Measurements from ENCODE around the gene MLLT3. TPM values are rescaled to one million over a fixed set of nuclear protein-coding genes. Genes with fewer than 3 reads are reported as not detected.

MLLT3 gene
- total RNA-seq, 1 donor from 2014 or later, result 8.8 TPM

- Histone ChIP-seq H3K27me3 (no peaks in the 10 kb centered on the region), H3K4me3 (no peak overlapping the region), H3K9me3 (no peaks in the 10 kb centered on the region), H3K36me3 (peaks cover 0 to 3% of the 10 kb centered on the region in 2 donors), H3K4me1 (peaks cover 10% of the 10 kb centered on the region), H3K27ac (no peak overlapping the region)
- no peak for DNase-seq (ENCODE audit: extremely low spot score in 2 of 2)
- TF ChIP-seq CTCF (IDR thresholded peaks at IDR 0.05) (no peak), POLR2AphosphoS5 (IDR thresholded peaks at IDR 0.05; ENCODE audit: insufficient read depth in 1 of 2, low read depth in 1 of 2) (no peak), POLR2A (IDR thresholded peaks at IDR 0.05) (no peak)
- intact Hi-C loops (cut with DNase I), result no loop called here
Measured at GRCh38 chr9:20363233-20363632, 259.1 kb downstream of the MLLT3 start.

GRCh38 chr9:20361656-20362570, 260.4 kb downstream of the MLLT3 start:
- Histone ChIP-seq H3K9me3 (no peaks in the 10 kb centered on the region), H3K27me3 (no peaks in the 10 kb centered on the region), H3K4me1 (peaks cover 20% of the 10 kb centered on the region), H3K27ac (no peak overlapping the region), H3K4me3 (no peak overlapping the region), H3K36me3 (peaks cover 0 to 3% of the 10 kb centered on the region in 2 donors)
- no peak for DNase-seq (ENCODE audit: extremely low spot score in 2 of 2)
- TF ChIP-seq POLR2A (IDR thresholded peaks at IDR 0.05) (no peak), CTCF (IDR thresholded peaks at IDR 0.05) (no peak), POLR2AphosphoS5 (IDR thresholded peaks at IDR 0.05; ENCODE audit: insufficient read depth in 1 of 2, low read depth in 1 of 2) (no peak)
- intact Hi-C loops (cut with DNase I), result no loop called here

GRCh38 chr9:20361229-20361628, 261.1 kb downstream of the MLLT3 start:
- H3K9me3 ChIP-seq, result no peaks in the 10 kb centered on the region
- no peak overlapping the region for H3K27ac ChIP-seq
- TF ChIP-seq POLR2A (IDR thresholded peaks at IDR 0.05) (no peak), CTCF (IDR thresholded peaks at IDR 0.05) (no peak), POLR2AphosphoS5 (IDR thresholded peaks at IDR 0.05; ENCODE audit: insufficient read depth in 1 of 2, low read depth in 1 of 2) (no peak)
- no peak overlapping the region for H3K4me3 ChIP-seq
- DNase-seq (ENCODE audit: extremely low spot score in 2 of 2), result no peak
- intact Hi-C loops (cut with DNase I), result no loop called here
- H3K27me3 ChIP-seq, result no peaks in the 10 kb centered on the region
- H3K4me1 ChIP-seq, result peaks cover 25% of the 10 kb centered on the region
- peaks cover 0 to 3% of the 10 kb centered on the region in 2 donors for H3K36me3 ChIP-seq

GRCh38 chr9:20358207-20358606, 264.1 kb downstream of the MLLT3 start:
- intact Hi-C loops (cut with DNase I), result no loop called here
- Histone ChIP-seq H3K27ac (no peak overlapping the region), H3K9me3 (no peaks in the 10 kb centered on the region), H3K4me1 (peaks cover 16% of the 10 kb centered on the region), H3K36me3 (peaks cover 0 to 3% of the 10 kb centered on the region in 2 donors), H3K27me3 (no peaks in the 10 kb centered on the region), H3K4me3 (no peak overlapping the region)
- no peak for DNase-seq (ENCODE audit: extremely low spot score in 2 of 2)
- TF ChIP-seq CTCF (IDR thresholded peaks at IDR 0.05), result no peak
- no peak for TF ChIP-seq POLR2AphosphoS5 (IDR thresholded peaks at IDR 0.05; ENCODE audit: insufficient read depth in 1 of 2, low read depth in 1 of 2)
- no peak for TF ChIP-seq POLR2A (IDR thresholded peaks at IDR 0.05)

GRCh38 chr9:20357037-20357432, 265.3 kb downstream of the MLLT3 start:
- peaks cover 16% of the 10 kb centered on the region for H3K4me1 ChIP-seq
- no peak for DNase-seq (ENCODE audit: extremely low spot score in 2 of 2)
- peaks cover 0 to 3% of the 10 kb centered on the region in 2 donors for H3K36me3 ChIP-seq
- peak overlapping the region; percentile 38 for H3K27ac ChIP-seq
- no peak for TF ChIP-seq POLR2AphosphoS5 (IDR thresholded peaks at IDR 0.05; ENCODE audit: insufficient read depth in 1 of 2, low read depth in 1 of 2)
- TF ChIP-seq CTCF (IDR thresholded peaks at IDR 0.05), result no peak
- no peak for TF ChIP-seq POLR2A (IDR thresholded peaks at IDR 0.05)
- no peaks in the 10 kb centered on the region for H3K9me3 ChIP-seq
- H3K4me3 ChIP-seq, result no peak overlapping the region
- no peaks in the 10 kb centered on the region for H3K27me3 ChIP-seq
- intact Hi-C loops (cut with DNase I), result no loop called here

Measured in vagina (tissue), 2 donors.